Measurements from ENCODE around the gene GALNT14.

Gene GALNT14

DNA sequence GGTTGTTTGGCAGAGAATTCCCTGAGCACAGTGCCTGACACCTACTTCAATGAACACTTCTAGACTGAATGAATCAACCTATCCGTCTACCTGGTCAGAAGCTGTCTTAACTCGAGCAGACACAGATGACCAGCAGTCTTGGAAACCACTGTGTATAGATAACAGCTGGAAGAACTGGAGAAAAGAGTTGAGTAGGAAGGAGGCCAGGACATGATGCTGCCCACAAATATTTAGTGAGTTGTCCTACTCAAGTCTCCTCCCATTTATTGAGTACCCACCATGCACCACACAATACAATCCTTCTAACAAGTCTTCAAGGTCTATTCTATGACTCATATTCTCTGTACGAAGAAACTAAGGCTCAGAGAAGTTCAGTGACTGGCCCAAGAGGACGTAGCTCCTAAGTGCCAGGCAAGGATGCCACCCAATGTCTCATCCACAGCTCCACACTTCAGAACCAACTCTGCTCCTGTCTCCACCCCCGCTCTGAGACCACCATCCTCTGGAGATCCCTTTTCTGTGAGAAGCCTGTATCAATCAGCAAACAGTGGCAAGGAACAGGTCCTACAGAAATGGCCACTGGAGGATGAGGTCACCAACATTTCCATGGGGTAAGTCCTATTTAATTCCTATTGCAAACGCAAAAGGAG lies 62.2 kb downstream of the GALNT14 start:
- Histone ChIP-seq H3K4me3 (ENCODE audit: low read length in 2 of 2) (no peak overlapping the region), H3K27me3 (ENCODE audit: control insufficient read depth in 2 of 2, insufficient read depth in 2 of 2, low read length in 2 of 2) (peaks cover 0 to 3% of the 10 kb centered on the region in 2 donors), H3K36me3 (ENCODE audit: control insufficient read depth in 2 of 2, insufficient read depth in 2 of 2, low read length in 2 of 2) (no peaks in the 10 kb centered on the region), H3K9ac (ENCODE audit: low read depth in 1 of 2, low read length in 2 of 2) (no peak overlapping the region), H3K27ac (ENCODE audit: low read depth in 2 of 2, low read length in 2 of 2) (no peak overlapping the region), H3K4me1 (ENCODE audit: control insufficient read depth in 2 of 2, insufficient read depth in 2 of 2, low read length in 2 of 2) (no peaks in the 10 kb centered on the region), H3K9me3 (ENCODE audit: control insufficient read depth in 2 of 2, low read length in 2 of 2) (no peaks in the 10 kb centered on the region)

DNA sequence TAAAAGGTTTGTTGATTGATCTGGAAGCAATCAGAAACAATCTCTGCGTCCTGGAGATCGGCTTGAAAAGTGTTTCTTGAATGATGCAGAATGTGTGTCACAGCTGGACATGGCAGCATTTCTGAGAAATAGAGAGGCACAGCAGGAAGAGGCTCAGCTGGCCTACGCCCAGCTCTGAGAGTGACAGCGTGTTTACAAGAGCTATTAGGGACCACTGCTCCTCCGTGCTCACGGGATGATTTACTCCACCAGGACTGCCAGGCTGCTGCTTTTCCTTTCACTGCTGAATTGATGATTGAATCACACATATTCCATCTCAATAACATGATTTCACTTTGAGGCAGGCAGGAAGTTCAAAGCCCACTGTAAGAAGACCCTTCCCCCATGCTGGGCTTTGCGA lies 62.8 kb downstream of the GALNT14 start:
- Histone ChIP-seq H3K9ac (ENCODE audit: low read depth in 1 of 2, low read length in 2 of 2) (no peak overlapping the region), H3K4me3 (ENCODE audit: low read length in 2 of 2) (no peak overlapping the region), H3K36me3 (ENCODE audit: control insufficient read depth in 2 of 2, insufficient read depth in 2 of 2, low read length in 2 of 2) (no peaks in the 10 kb centered on the region), H3K27ac (ENCODE audit: low read depth in 2 of 2, low read length in 2 of 2) (no peak overlapping the region), H3K4me1 (ENCODE audit: control insufficient read depth in 2 of 2, insufficient read depth in 2 of 2, low read length in 2 of 2) (no peaks in the 10 kb centered on the region), H3K27me3 (ENCODE audit: control insufficient read depth in 2 of 2, insufficient read depth in 2 of 2, low read length in 2 of 2) (peaks cover 0 to 3% of the 10 kb centered on the region in 2 donors), H3K9me3 (ENCODE audit: control insufficient read depth in 2 of 2, low read length in 2 of 2) (no peaks in the 10 kb centered on the region)

DNA sequence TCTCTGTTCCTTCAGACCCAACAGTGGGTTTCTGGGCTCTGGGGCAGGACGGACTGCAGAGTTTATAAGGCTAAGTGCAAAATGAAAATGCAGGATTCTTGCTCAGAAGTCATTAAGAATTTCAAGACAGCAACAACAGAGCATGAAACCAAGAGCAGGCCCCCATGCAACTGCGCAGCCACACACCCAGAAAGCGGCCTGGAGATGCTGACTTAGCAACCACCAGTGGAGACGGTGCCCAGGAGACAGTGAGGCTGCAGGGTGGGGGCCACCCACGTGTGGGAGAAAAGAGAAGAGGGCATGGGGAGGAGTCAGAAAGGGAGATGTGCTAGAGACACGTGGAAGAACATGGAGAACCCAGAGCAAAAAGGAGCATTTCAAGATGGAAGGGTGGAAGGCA lies 66.5 kb downstream of the GALNT14 start:
- Histone ChIP-seq H3K36me3 (ENCODE audit: control insufficient read depth in 2 of 2, insufficient read depth in 2 of 2, low read length in 2 of 2) (no peaks in the 10 kb centered on the region), H3K4me1 (ENCODE audit: control insufficient read depth in 2 of 2, insufficient read depth in 2 of 2, low read length in 2 of 2) (no peaks in the 10 kb centered on the region), H3K4me3 (ENCODE audit: low read length in 2 of 2) (no peak overlapping the region), H3K9ac (ENCODE audit: low read depth in 1 of 2, low read length in 2 of 2) (no peak overlapping the region), H3K27ac (ENCODE audit: low read depth in 2 of 2, low read length in 2 of 2) (no peak overlapping the region), H3K9me3 (ENCODE audit: control insufficient read depth in 2 of 2, low read length in 2 of 2) (no peaks in the 10 kb centered on the region), H3K27me3 (ENCODE audit: control insufficient read depth in 2 of 2, insufficient read depth in 2 of 2, low read length in 2 of 2) (no peaks in the 10 kb centered on the region)

DNA sequence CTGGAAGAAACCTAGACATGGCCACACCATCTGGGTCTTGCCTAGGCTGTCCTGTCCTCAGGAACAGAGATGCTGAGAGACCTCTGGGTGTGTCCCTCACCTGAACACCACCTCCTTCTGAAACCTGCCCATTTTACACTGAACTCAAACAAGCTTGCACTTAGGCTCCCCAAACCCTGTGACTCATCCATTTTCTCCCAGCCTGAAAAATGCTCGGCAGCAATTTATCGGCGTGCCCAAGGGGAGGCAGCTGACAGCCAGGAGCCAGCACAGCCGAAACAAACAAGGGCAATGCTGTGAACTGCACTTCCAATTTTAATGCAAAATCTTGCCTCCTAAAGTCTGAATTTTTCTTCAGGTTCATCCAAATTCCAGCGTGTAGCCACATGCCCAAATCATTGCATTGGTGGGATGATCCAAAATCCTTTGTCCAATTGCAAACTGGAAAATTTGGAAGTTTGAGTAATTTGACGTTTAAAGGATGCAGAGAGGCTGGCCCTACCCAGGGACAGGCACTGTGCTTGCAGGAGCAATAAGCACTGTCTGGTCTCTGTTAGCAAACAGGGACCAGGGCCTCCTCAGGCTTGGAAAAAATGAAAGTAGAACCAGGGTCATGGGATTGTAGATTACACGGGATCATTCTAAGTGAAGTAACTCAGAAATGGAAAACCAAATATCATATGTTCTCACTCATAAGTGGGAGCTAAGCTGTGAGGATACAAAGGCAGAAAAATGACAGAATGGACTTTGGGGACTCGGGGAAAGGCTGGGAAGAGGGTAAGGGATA lies 67.7 kb downstream of the GALNT14 start:
- Histone ChIP-seq H3K27ac (ENCODE audit: low read depth in 2 of 2, low read length in 2 of 2) (no peak overlapping the region), H3K9ac (ENCODE audit: low read depth in 1 of 2, low read length in 2 of 2) (no peak overlapping the region), H3K9me3 (ENCODE audit: control insufficient read depth in 2 of 2, low read length in 2 of 2) (no peaks in the 10 kb centered on the region), H3K27me3 (ENCODE audit: control insufficient read depth in 2 of 2, insufficient read depth in 2 of 2, low read length in 2 of 2) (no peaks in the 10 kb centered on the region), H3K4me1 (ENCODE audit: control insufficient read depth in 2 of 2, insufficient read depth in 2 of 2, low read length in 2 of 2) (no peaks in the 10 kb centered on the region), H3K4me3 (ENCODE audit: low read length in 2 of 2) (no peak overlapping the region), H3K36me3 (ENCODE audit: control insufficient read depth in 2 of 2, insufficient read depth in 2 of 2, low read length in 2 of 2) (no peaks in the 10 kb centered on the region)

- Histone ChIP-seq H3K27me3 (ENCODE audit: control insufficient read depth in 2 of 2, insufficient read depth in 2 of 2, low read length in 2 of 2) (no peaks in the 10 kb centered on the region), H3K27ac (ENCODE audit: low read depth in 2 of 2, low read length in 2 of 2) (no peak overlapping the region), H3K4me1 (ENCODE audit: control insufficient read depth in 2 of 2, insufficient read depth in 2 of 2, low read length in 2 of 2) (no peaks in the 10 kb centered on the region), H3K36me3 (ENCODE audit: control insufficient read depth in 2 of 2, insufficient read depth in 2 of 2, low read length in 2 of 2) (no peaks in the 10 kb centered on the region), H3K9ac (ENCODE audit: low read depth in 1 of 2, low read length in 2 of 2) (no peak overlapping the region), H3K9me3 (ENCODE audit: control insufficient read depth in 2 of 2, low read length in 2 of 2) (no peaks in the 10 kb centered on the region), H3K4me3 (ENCODE audit: low read length in 2 of 2) (no peak overlapping the region)
Observed at GRCh38 chr2:31069643-31070325, 68.5 kb downstream of the GALNT14 start.

- H3K27me3 ChIP-seq (ENCODE audit: control insufficient read depth in 2 of 2, insufficient read depth in 2 of 2, low read length in 2 of 2) = no peaks in the 10 kb centered on the region
- no peak overlapping the region for H3K27ac ChIP-seq (ENCODE audit: low read depth in 2 of 2, low read length in 2 of 2)
- no peak overlapping the region for H3K9ac ChIP-seq (ENCODE audit: low read depth in 1 of 2, low read length in 2 of 2)
- H3K4me3 ChIP-seq (ENCODE audit: low read length in 2 of 2) = no peak overlapping the region
- H3K4me1 ChIP-seq (ENCODE audit: control insufficient read depth in 2 of 2, insufficient read depth in 2 of 2, low read length in 2 of 2) = no peaks in the 10 kb centered on the region
- H3K36me3 ChIP-seq (ENCODE audit: control insufficient read depth in 2 of 2, insufficient read depth in 2 of 2, low read length in 2 of 2) = no peaks in the 10 kb centered on the region
- H3K9me3 ChIP-seq (ENCODE audit: control insufficient read depth in 2 of 2, low read length in 2 of 2) = no peaks in the 10 kb centered on the region
Observed at GRCh38 chr2:31067259-31067658, 71.0 kb downstream of the GALNT14 start.

DNA sequence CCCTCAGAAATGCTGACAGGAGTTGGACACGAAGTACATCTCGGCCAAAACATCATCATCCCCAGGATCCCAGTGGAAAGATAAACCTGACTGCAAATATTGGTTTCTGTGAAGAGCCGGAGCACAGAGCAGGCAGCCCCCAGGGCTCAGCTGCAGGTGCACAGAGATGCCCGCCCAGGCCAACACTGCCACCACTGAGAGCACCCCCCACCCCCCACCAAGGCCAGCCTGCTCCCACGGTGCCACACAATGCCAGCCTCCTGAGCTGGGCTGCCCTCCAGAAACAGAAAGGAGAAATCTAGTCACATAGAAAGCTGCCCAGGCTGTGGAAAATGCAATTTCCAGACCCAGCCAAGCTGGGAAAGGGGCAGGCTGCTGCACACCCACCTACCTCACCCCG lies 71.7 kb downstream of the GALNT14 start:
- Histone ChIP-seq H3K9me3 (ENCODE audit: control insufficient read depth in 2 of 2, low read length in 2 of 2) (no peaks in the 10 kb centered on the region), H3K27ac (ENCODE audit: low read depth in 2 of 2, low read length in 2 of 2) (no peak overlapping the region), H3K27me3 (ENCODE audit: control insufficient read depth in 2 of 2, insufficient read depth in 2 of 2, low read length in 2 of 2) (no peaks in the 10 kb centered on the region), H3K9ac (ENCODE audit: low read depth in 1 of 2, low read length in 2 of 2) (no peak overlapping the region), H3K4me3 (ENCODE audit: low read length in 2 of 2) (no peak overlapping the region), H3K4me1 (ENCODE audit: control insufficient read depth in 2 of 2, insufficient read depth in 2 of 2, low read length in 2 of 2) (no peaks in the 10 kb centered on the region), H3K36me3 (ENCODE audit: control insufficient read depth in 2 of 2, insufficient read depth in 2 of 2, low read length in 2 of 2) (no peaks in the 10 kb centered on the region)

GRCh38 chr2:31066086-31066485 lies 72.2 kb downstream of the GALNT14 start:
- H3K4me3 ChIP-seq (ENCODE audit: low read length in 2 of 2) = no peak overlapping the region
- no peaks in the 10 kb centered on the region for H3K4me1 ChIP-seq (ENCODE audit: control insufficient read depth in 2 of 2, insufficient read depth in 2 of 2, low read length in 2 of 2)
- no peak overlapping the region for H3K9ac ChIP-seq (ENCODE audit: low read depth in 1 of 2, low read length in 2 of 2)
- no peaks in the 10 kb centered on the region for H3K27me3 ChIP-seq (ENCODE audit: control insufficient read depth in 2 of 2, insufficient read depth in 2 of 2, low read length in 2 of 2)
- no peaks in the 10 kb centered on the region for H3K9me3 ChIP-seq (ENCODE audit: control insufficient read depth in 2 of 2, low read length in 2 of 2)
- H3K27ac ChIP-seq (ENCODE audit: low read depth in 2 of 2, low read length in 2 of 2) = no peak overlapping the region
- H3K36me3 ChIP-seq (ENCODE audit: control insufficient read depth in 2 of 2, insufficient read depth in 2 of 2, low read length in 2 of 2) = no peaks in the 10 kb centered on the region

GRCh38 chr2:31065356-31065755 lies 72.9 kb downstream of the GALNT14 start:
- H3K36me3 ChIP-seq (ENCODE audit: control insufficient read depth in 2 of 2, insufficient read depth in 2 of 2, low read length in 2 of 2) = no peaks in the 10 kb centered on the region
- H3K27ac ChIP-seq (ENCODE audit: low read depth in 2 of 2, low read length in 2 of 2) = no peak overlapping the region
- H3K9ac ChIP-seq (ENCODE audit: low read depth in 1 of 2, low read length in 2 of 2) = no peak overlapping the region
- H3K4me1 ChIP-seq (ENCODE audit: control insufficient read depth in 2 of 2, insufficient read depth in 2 of 2, low read length in 2 of 2) = no peaks in the 10 kb centered on the region
- no peaks in the 10 kb centered on the region for H3K27me3 ChIP-seq (ENCODE audit: control insufficient read depth in 2 of 2, insufficient read depth in 2 of 2, low read length in 2 of 2)
- H3K4me3 ChIP-seq (ENCODE audit: low read length in 2 of 2) = no peak overlapping the region
- no peaks in the 10 kb centered on the region for H3K9me3 ChIP-seq (ENCODE audit: control insufficient read depth in 2 of 2, low read length in 2 of 2)

DNA sequence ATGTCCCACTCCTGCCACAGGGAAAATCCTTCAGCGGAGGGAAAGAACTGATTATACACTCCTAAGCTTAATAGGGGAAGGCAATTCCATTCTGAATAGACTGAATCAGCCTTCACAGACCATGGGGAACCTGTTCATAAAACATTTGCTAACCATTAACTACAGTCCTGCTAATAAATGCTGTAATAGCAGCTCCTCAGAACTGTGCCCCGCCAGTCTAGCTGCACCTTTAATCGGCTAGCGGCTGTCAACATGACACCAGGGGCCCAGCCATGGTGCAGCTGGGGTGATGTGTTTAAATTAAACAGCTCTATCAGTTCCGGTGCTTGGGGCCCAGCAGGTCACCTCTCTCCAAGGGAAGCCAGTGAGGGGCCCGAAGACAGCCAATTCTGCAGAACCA lies 77.8 kb downstream of the GALNT14 start:
- H3K4me1 ChIP-seq (ENCODE audit: control insufficient read depth in 2 of 2, insufficient read depth in 2 of 2, low read length in 2 of 2) = no peaks in the 10 kb centered on the region
- no peak overlapping the region for H3K27ac ChIP-seq (ENCODE audit: low read depth in 2 of 2, low read length in 2 of 2)
- no peaks in the 10 kb centered on the region for H3K36me3 ChIP-seq (ENCODE audit: control insufficient read depth in 2 of 2, insufficient read depth in 2 of 2, low read length in 2 of 2)
- H3K4me3 ChIP-seq (ENCODE audit: low read length in 2 of 2) = no peak overlapping the region
- H3K9me3 ChIP-seq (ENCODE audit: control insufficient read depth in 2 of 2, low read length in 2 of 2) = no peaks in the 10 kb centered on the region
- no peak overlapping the region for H3K9ac ChIP-seq (ENCODE audit: low read depth in 1 of 2, low read length in 2 of 2)
- no peaks in the 10 kb centered on the region for H3K27me3 ChIP-seq (ENCODE audit: control insufficient read depth in 2 of 2, insufficient read depth in 2 of 2, low read length in 2 of 2)

Data from mucosa of rectum (tissue), 2 donors.